Smooth muscle cell (in vitro differentiated cells): Measurements from ENCODE around the gene TNFAIP8L3. TPM values are rescaled to one million over a fixed set of nuclear protein-coding genes. Genes with fewer than 3 reads are reported as not detected.

ENCODE experiments used
- DNase-seq: peaks from one replicate; lab custom pipeline; 2025; ENCODE audit not compliant: unreplicated experiment; lab: John Stamatoyannopoulos, UW
- H2AFZ ChIP-seq: fragments of 200-600 bp; sonication (generic); 2 replicates; pipeline ENCODE4 v1.6.0; 2016; ENCODE audit warnings: antibody characterized with exemption, low read depth, mild to moderate bottlenecking
- H3F3A ChIP-seq: fragments of 200-600 bp; sonication (generic); 2 replicates; pipeline ENCODE4 v1.6.0; 2017; ENCODE audit warnings: antibody characterized with exemption, low read depth
- H3K27ac ChIP-seq: fragments of 200-600 bp; sonication (generic); 2 replicates; pipeline ENCODE4 v1.5.1; 2016; ENCODE audit warnings: low read depth, mild to moderate bottlenecking
- H3K27me3 ChIP-seq: fragments of 200-600 bp; sonication (generic); 2 replicates; pipeline ENCODE4 v1.6.1; 2016; ENCODE audit warnings: low read depth, mild to moderate bottlenecking
- H3K36me3 ChIP-seq: fragments of 200-600 bp; sonication (generic); 2 replicates; pipeline ENCODE4 v1.5.1; 2016; ENCODE audit warnings: low read depth
- H3K4me1 ChIP-seq: fragments of 200-600 bp; sonication (generic); 2 replicates; pipeline ENCODE4 v1.5.1; 2016; ENCODE audit warnings: low read depth
- H3K4me2 ChIP-seq: fragments of 200-600 bp; sonication (generic); 2 replicates; pipeline ENCODE4 v1.6.0; 2016; ENCODE audit warnings: mild to moderate bottlenecking
- H3K4me3 ChIP-seq: fragments of 200-600 bp; sonication (generic); 2 replicates; pipeline ENCODE4 v1.5.1; 2016; ENCODE audit warnings: mild to moderate bottlenecking
- H3K79me2 ChIP-seq: fragments of 200-600 bp; sonication (generic); 2 replicates; pipeline ENCODE4 v1.6.0; 2016; ENCODE audit warnings: low read depth, mild to moderate bottlenecking
- H3K9ac ChIP-seq: fragments of 200-600 bp; sonication (generic); 2 replicates; pipeline ENCODE4 v1.6.0; 2016; ENCODE audit warnings: low read depth
- H3K9me3 ChIP-seq: fragments of 200-600 bp; sonication (generic); replicated peaks from 2 replicates; pipeline ENCODE4 v1.5.1; 2016; ENCODE audit warnings: low read depth
- H4K20me1 ChIP-seq: fragments of 200-600 bp; sonication (generic); 2 replicates; pipeline ENCODE4 v1.6.0; 2016; ENCODE audit warnings: low read depth
- WGBS: methylation state at CpG from one replicate; pipeline ENCODE4 v1.1.7; 2016; ENCODE audit warnings: low lambda C conversion rate; 5-methylcytosine and 5-hydroxymethylcytosine counted together
- polyA plus RNA-seq: library from polyadenylated mRNA; unstranded; fragments of >200 nt; fragmentation: Nextera tagmentation; extraction: Ambion mirVana; gene quantifications from 2 replicates; pipeline ENCODE4 v1.2.1, GENCODE V29; 2016
- total RNA-seq: library from RNA; depleted of rRNA; stranded (reverse); fragments of >200 nt; gene quantifications from 2 replicates; pipeline ENCODE4 v1.2.3, GENCODE V29; 2014
- TF ChIP-seq, protein P1 (sequence below): fragments of 200-600 bp; sonication (generic); IDR thresholded peaks from 2 replicates; pipeline ENCODE4 v1.5.1; 2017; ENCODE audit warnings: borderline replicate concordance, mild to moderate bottlenecking, antibody characterized with exemption; ENCODE audit not compliant: insufficient read depth, poor library complexity, severe bottlenecking

TNFAIP8L3 gene
- total and polyA plus RNA-seq, 2 experiments from 2014 or later: not detected

DNA sequence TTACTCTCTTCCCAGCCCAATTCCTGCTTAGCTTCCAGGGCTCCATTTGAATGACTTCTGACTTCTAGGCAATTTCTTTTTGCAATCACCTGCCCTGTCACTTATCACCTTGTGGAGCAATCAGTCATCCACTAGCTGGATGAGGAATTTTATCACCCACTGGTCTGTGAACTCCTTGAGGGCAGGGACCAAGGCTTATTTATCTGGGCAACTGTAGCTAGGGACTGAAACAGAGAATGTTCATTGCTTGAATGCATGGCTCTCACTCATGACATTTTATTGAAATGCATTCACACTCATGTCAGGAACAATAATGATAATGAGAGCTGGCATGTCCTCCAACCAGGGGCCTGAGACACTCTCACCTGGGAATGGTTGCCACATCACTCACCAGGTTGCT is 15.5 kb downstream of the TNFAIP8L3 start:
- Histone ChIP-seq H3K4me1 (no peaks in the 10 kb centered on the region), H3K36me3 (no peaks in the 10 kb centered on the region), H3K27ac (no peak overlapping the region), H4K20me1 (no peaks in the 10 kb centered on the region), H3F3A (no peaks in the 10 kb centered on the region), H3K9ac (no peak overlapping the region), H2AFZ (no peak overlapping the region), H3K9me3 (no peaks in the 10 kb centered on the region), H3K4me3 (no peak overlapping the region), H3K4me2 (no peak overlapping the region), H3K27me3 (no peaks in the 10 kb centered on the region), H3K79me2 (no peaks in the 10 kb centered on the region)
- DNase-seq: no peak
- TF ChIP-seq, protein P1, sequence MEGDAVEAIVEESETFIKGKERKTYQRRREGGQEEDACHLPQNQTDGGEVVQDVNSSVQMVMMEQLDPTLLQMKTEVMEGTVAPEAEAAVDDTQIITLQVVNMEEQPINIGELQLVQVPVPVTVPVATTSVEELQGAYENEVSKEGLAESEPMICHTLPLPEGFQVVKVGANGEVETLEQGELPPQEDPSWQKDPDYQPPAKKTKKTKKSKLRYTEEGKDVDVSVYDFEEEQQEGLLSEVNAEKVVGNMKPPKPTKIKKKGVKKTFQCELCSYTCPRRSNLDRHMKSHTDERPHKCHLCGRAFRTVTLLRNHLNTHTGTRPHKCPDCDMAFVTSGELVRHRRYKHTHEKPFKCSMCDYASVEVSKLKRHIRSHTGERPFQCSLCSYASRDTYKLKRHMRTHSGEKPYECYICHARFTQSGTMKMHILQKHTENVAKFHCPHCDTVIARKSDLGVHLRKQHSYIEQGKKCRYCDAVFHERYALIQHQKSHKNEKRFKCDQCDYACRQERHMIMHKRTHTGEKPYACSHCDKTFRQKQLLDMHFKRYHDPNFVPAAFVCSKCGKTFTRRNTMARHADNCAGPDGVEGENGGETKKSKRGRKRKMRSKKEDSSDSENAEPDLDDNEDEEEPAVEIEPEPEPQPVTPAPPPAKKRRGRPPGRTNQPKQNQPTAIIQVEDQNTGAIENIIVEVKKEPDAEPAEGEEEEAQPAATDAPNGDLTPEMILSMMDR: no peak

DNA sequence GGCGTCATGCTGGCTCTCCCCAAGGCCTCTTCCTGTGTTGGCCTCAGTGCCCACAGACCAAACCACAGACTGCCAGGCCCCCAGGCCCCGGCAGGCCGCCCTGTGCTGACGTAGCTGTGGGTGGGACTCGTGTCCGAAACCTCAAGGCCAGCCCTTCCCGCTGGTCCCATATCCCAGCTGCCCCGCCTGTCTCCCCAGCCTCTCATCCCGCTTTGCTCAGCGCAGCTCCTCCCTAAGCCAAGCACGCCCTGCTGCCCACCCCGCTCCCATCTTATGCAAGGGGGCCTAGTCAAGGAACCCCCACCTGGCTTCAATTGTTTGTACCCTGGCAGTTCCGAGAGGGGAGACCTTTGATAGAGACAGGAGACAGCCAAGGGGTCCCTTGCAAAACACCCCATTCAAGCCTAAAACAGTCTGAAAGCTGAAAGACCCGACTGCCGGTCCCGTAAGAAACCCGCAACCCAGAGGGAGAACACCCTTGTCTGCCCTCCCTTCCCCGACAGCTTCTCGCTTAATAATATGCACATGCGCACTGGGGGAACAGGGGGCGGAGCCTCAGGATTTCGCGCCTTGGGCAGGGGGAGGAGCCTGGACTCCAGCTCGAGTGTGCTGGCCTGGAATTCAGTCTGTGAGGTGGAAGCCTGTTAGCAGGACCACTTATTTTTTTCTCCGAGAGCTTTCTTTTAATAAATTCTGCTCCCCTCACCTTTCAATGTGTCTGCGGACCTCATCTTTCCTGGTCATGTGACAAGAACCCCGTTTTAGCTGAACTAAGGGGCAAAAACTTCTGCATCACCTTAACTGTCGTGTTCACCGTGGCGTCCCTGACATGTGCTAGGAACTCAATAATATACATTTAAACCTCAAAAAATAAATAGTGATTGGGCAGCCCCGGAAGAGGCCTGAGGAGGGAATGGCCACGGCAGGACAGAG is 17.2 kb downstream of the TNFAIP8L3 start:
- TF ChIP-seq, protein P1: no peak

DNA sequence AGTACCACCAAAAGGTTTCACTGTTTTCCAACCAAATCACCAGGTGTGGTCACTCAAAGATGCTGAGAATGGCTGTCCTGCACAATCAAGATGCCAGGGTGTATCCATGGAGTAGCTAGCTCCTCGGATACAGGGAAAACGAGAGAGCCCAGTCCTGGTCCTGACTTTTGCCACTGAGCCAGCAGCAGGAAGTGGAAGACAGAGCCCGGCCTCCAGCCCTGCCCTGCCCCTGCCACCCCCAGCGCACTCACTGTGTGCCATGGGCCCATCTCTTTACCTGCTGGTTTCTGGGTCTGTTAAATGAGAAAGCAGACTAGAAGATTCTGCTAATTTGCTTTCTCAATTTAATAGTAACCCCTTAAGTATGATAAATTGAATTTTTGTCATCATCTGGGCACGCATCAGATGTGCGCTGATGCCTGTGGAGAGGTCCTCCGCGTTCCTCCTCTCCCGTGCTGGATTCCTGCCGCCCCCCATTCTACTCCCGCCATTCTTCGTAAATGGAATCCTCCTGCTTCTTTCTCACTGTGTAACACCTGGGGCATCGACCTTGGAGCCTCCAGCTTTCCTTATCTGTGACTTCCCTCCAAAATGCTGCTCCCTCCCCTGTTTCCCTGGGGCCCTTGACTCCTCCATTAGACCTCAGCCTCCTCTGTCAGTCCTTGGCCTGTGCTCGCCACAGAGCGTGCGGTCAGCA is 18.0 kb downstream of the TNFAIP8L3 start:
- Histone ChIP-seq H3K27me3 (peaks cover 3% of the 10 kb centered on the region), H4K20me1 (no peaks in the 10 kb centered on the region), H3K27ac (no peak overlapping the region), H3K79me2 (no peaks in the 10 kb centered on the region), H3K9me3 (no peaks in the 10 kb centered on the region), H3K4me1 (no peaks in the 10 kb centered on the region), H3K4me2 (no peak overlapping the region), H3F3A (no peaks in the 10 kb centered on the region), H2AFZ (no peak overlapping the region), H3K4me3 (no peak overlapping the region), H3K9ac (no peak overlapping the region), H3K36me3 (no peaks in the 10 kb centered on the region)
- DNase-seq: no peak
- TF ChIP-seq, protein P1: no peak
- 88% methylated on average over 16 of the region's 16 CpGs for WGBS

More for the DNA sequence above, 17.2 kb downstream of the TNFAIP8L3 start:
- Histone ChIP-seq H3K27me3 (peaks cover 3% of the 10 kb centered on the region), H3K9ac (no peak overlapping the region), H3K4me2 (peak overlapping the region; percentile 66), H4K20me1 (no peaks in the 10 kb centered on the region), H3K79me2 (no peaks in the 10 kb centered on the region), H2AFZ (no peak overlapping the region), H3K27ac (no peak overlapping the region), H3F3A (no peaks in the 10 kb centered on the region), H3K9me3 (no peaks in the 10 kb centered on the region), H3K4me1 (no peaks in the 10 kb centered on the region), H3K4me3 (peak overlapping the region; percentile 27), H3K36me3 (no peaks in the 10 kb centered on the region)
- 64% methylated on average over 32 of the region's 32 CpGs for WGBS
- DNase-seq: no peak
